ENCODE data around the gene ZNF581. TPM values are rescaled to one million over a fixed set of nuclear protein-coding genes. Genes with fewer than 3 reads are reported as not detected.
A peak's percentile ranks its signal among the peaks of the same experiment; 100 is the strongest.

ZNF581 gene
- total RNA-seq, 1 experiment from 2014 or later = 46.2 TPM

- peak; percentile 82 to 85 for DNase-seq
- Histone ChIP-seq H3K36me3 (ENCODE audit: control insufficient read depth, insufficient read depth, low read length) (0 out of 2 replicates have a peak, but pooled peaks cover 2% of the 10 kb centered on the region), H3K4me1 (peaks cover 13% of the 10 kb centered on the region), H3K9me3 (no peaks in the 10 kb centered on the region), H3K4me3 (ENCODE audit: low read depth, low read length) (peak within 1 kb of the TSS; percentile 84), H3K27me3 (replicated peaks; ENCODE audit: control insufficient read depth, insufficient read depth, low read length) (no peaks in the 10 kb centered on the region)
- no peaks in the 10 kb centered on the region for H3K9me3 Mint-ChIP-seq (ENCODE audit: unreplicated experiment)
- peak within 1 kb of the TSS; percentile 86 for H3K4me3 Mint-ChIP-seq (ENCODE audit: unreplicated experiment)
- peak within 1 kb of the TSS; percentile 95 for H3K27ac Mint-ChIP-seq (ENCODE audit: unreplicated experiment)
- H3K27me3 Mint-ChIP-seq (ENCODE audit: insufficient read depth, unreplicated experiment) = no peaks in the 10 kb centered on the region
- no TSS peak for BruUV-seq (replicated peaks)
- TF ChIP-seq, protein P1, sequence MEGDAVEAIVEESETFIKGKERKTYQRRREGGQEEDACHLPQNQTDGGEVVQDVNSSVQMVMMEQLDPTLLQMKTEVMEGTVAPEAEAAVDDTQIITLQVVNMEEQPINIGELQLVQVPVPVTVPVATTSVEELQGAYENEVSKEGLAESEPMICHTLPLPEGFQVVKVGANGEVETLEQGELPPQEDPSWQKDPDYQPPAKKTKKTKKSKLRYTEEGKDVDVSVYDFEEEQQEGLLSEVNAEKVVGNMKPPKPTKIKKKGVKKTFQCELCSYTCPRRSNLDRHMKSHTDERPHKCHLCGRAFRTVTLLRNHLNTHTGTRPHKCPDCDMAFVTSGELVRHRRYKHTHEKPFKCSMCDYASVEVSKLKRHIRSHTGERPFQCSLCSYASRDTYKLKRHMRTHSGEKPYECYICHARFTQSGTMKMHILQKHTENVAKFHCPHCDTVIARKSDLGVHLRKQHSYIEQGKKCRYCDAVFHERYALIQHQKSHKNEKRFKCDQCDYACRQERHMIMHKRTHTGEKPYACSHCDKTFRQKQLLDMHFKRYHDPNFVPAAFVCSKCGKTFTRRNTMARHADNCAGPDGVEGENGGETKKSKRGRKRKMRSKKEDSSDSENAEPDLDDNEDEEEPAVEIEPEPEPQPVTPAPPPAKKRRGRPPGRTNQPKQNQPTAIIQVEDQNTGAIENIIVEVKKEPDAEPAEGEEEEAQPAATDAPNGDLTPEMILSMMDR (IDR thresholded peaks at IDR 0.05; ENCODE audit: insufficient read depth in 1 of 2, low read depth in 1 of 2, low read length in 1 of 2, severe bottlenecking in 1 of 2, unreplicated experiment in 1 of 2) = no peak
- ChIA-PET POLR2A (interaction anchor here (0.6 to 1.0 kb wide), 8 partner anchors 9 to 660 kb away, joined by 3 to 8 read pairs (median 4); partner anchors contain the start of genes FIZ1, ISOC2, U2AF2 and ZNF784), CTCF (interaction anchor here (0.6 to 1.0 kb wide), 12 partner anchors 9 to 560 kb away, joined by 3 to 21 read pairs (median 4); partner anchors contain the start of genes ISOC2, U2AF2 and ZNF784)
- intact Hi-C loops (cut with micrococcal nuclease; ENCODE audit: unreplicated experiment) = loop anchor here (1.0 to 2.0 kb wide), 2 partner anchors 8 to 14 kb away; partner anchors contain the start of gene U2AF2
- peaks cover 93% of the 10 kb centered on the region for H3K36me3 Mint-ChIP-seq (ENCODE audit: insufficient read depth, unreplicated experiment)
- peaks cover 47% of the 10 kb centered on the region for H3K4me1 Mint-ChIP-seq (ENCODE audit: low read depth, unreplicated experiment)
These were observed 2.6 kb upstream of the ZNF581 start, which contains the start of gene ZNF580 for GRCh38 chr19:55640577-55641425. ZNF580 (plus strand) TSS chr19:55641002; CDS start chr19:55642509, 1,507 bp downstream.

DNA sequence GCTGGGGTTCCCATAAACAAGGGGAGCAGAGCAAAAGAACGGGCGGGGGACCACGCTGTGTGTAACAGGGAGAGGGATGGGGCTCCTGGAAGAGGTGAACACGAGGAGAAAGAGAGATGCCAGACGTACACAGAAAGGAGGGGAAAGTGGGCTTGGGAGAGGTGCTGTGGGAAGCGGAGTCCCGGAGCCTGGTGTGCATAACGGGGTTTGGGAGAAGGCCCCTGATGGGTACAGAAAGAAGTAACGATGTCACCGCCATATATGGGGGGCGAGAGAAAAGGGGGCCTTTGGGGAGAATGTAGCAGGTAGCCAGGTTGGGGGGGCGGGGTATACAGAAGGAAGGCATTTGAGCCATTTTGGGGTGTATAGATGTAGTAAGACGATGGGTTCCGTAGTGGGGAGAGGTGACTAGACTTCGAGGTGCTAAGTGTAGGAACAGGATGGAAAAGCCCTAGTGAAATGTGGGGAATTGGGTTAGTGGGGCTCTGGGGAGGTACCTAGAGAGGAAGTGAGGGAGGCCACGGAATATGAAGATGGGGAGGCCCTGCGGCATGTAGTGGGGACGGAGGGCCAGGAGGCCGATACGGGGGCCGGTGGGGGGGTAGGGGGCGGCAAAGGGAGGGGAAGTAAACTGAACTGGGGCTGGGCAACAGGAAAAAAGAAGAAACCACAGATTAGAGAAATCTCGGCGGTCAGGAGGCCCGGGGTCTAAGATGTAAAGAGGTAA is 1.9 kb upstream of the ZNF581 start:
- peaks cover 9% of the 10 kb centered on the region; the same call in 1 of the 2 replicates for H3K4me1 ChIP-seq
- DNase-seq = peak in 1 of 2 experiments; percentile 51
- POLR2A ChIA-PET = interaction anchor here (0.6 to 1.9 kb wide), 3 partner anchors 13 to 661 kb away, joined by 3 to 14 read pairs (median 8); partner anchors contain the start of gene U2AF2
- no peaks in the 10 kb centered on the region for H3K27me3 ChIP-seq (replicated peaks; ENCODE audit: control insufficient read depth, insufficient read depth, low read length)
- peak overlapping the region; percentile 84 for H3K4me3 ChIP-seq (ENCODE audit: low read depth, low read length)
- intact Hi-C loops (cut with micrococcal nuclease; ENCODE audit: unreplicated experiment) = loop anchor here (2.0 kb wide), 1 partner anchor 13 kb away; the partner anchor contains the start of gene U2AF2
- Mint-ChIP-seq H3K27ac (ENCODE audit: unreplicated experiment) (peak overlapping the region; percentile 95), H3K27me3 (ENCODE audit: insufficient read depth, unreplicated experiment) (no peaks in the 10 kb centered on the region), H3K9me3 (ENCODE audit: unreplicated experiment) (no peaks in the 10 kb centered on the region), H3K4me3 (ENCODE audit: unreplicated experiment) (peak overlapping the region; percentile 86), H3K36me3 (ENCODE audit: insufficient read depth, unreplicated experiment) (peaks cover 93% of the 10 kb centered on the region), H3K4me1 (ENCODE audit: low read depth, unreplicated experiment) (peaks cover 39% of the 10 kb centered on the region)
- 0 out of 2 replicates have a peak, but pooled peaks cover 2% of the 10 kb centered on the region for H3K36me3 ChIP-seq (ENCODE audit: control insufficient read depth, insufficient read depth, low read length)
- BruUV-seq (replicated peaks) = no TSS peak
- no peaks in the 10 kb centered on the region for H3K9me3 ChIP-seq
- TF ChIP-seq, protein P1 (IDR thresholded peaks at IDR 0.05; ENCODE audit: insufficient read depth in 1 of 2, low read depth in 1 of 2, low read length in 1 of 2, severe bottlenecking in 1 of 2, unreplicated experiment in 1 of 2) = no peak
- CTCF ChIA-PET = interaction anchor here (0.6 to 1.9 kb wide), 4 partner anchors 12 to 476 kb away, joined by 3 to 11 read pairs (median 5); partner anchors contain the start of gene U2AF2
